Measurements from ENCODE around the gene MRM3.

DNA sequence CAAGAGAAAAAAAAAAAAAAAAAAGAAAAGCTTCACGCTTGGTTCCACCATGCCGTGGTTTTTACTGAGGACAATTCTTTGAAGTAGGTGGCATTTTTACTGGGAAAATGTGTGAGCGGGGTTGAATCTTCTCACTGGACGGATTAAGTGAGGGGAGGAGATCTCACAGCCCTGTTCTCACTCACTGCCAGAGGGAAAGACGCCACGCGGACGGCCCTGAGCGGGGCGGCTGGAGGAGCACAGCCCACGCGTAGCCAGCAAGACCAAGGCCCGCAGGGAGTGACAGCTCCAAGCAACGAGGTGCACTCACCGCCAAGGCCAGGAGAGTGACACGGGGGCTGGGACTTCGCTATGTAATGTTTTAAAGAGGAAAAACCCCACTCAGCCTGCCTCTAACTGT, 43.1 kb downstream of the MRM3 start:
- TF ChIP-seq, protein P1, sequence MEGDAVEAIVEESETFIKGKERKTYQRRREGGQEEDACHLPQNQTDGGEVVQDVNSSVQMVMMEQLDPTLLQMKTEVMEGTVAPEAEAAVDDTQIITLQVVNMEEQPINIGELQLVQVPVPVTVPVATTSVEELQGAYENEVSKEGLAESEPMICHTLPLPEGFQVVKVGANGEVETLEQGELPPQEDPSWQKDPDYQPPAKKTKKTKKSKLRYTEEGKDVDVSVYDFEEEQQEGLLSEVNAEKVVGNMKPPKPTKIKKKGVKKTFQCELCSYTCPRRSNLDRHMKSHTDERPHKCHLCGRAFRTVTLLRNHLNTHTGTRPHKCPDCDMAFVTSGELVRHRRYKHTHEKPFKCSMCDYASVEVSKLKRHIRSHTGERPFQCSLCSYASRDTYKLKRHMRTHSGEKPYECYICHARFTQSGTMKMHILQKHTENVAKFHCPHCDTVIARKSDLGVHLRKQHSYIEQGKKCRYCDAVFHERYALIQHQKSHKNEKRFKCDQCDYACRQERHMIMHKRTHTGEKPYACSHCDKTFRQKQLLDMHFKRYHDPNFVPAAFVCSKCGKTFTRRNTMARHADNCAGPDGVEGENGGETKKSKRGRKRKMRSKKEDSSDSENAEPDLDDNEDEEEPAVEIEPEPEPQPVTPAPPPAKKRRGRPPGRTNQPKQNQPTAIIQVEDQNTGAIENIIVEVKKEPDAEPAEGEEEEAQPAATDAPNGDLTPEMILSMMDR (conservative IDR thresholded peaks at IDR 0.05; ENCODE audit: low read depth, low read length), result no peak
- TF ChIP-seq CEBPB (IDR thresholded peaks at IDR 0.05; ENCODE audit: low read depth, low read length) (no peak), RCOR1 (IDR thresholded peaks at IDR 0.05; ENCODE audit: insufficient replicate concordance, low read length) (no peak), BHLHE40 (IDR thresholded peaks at IDR 0.05; ENCODE audit: low read depth, low read length) (no peak), CHD1 (IDR thresholded peaks at IDR 0.05; ENCODE audit: low read depth, low read length) (no peak), MXI1 (IDR thresholded peaks at IDR 0.05; ENCODE audit: borderline replicate concordance, low read depth, low read length) (no peak), MAFK (IDR thresholded peaks at IDR 0.05; ENCODE audit: low read depth, low read length) (no peak), RAD21 (IDR thresholded peaks at IDR 0.05; ENCODE audit: low read length) (no peak), POLR2A (IDR thresholded peaks at IDR 0.05; ENCODE audit: low read depth, low read length) (no peak)
- TF ChIP-seq, protein P2, sequence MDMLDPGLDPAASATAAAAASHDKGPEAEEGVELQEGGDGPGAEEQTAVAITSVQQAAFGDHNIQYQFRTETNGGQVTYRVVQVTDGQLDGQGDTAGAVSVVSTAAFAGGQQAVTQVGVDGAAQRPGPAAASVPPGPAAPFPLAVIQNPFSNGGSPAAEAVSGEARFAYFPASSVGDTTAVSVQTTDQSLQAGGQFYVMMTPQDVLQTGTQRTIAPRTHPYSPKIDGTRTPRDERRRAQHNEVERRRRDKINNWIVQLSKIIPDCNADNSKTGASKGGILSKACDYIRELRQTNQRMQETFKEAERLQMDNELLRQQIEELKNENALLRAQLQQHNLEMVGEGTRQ (IDR thresholded peaks at IDR 0.05; ENCODE audit: low read depth, low read length), result no peak

Measured in IMR-90 (cell line).